Right ventricle myocardium inferior (tissue), 1 donor: ENCODE measurements around the gene DNAAF1. TPM values are rescaled to one million over a fixed set of nuclear protein-coding genes. Genes with fewer than 3 reads are reported as not detected.

Experiments
- ATAC-seq: fragments of 200-7000 bp; cut with Tn5 transposase; one replicate; pipeline ENCODE4 v1.9.1; 2020; ENCODE audit warnings: mild to moderate bottlenecking, moderate library complexity
- DNase-seq: peaks from one replicate; pipeline ENCODE4 v3.0.0; 2021; ENCODE audit errors: missing footprints
- intact Hi-C: fragments of 100-400 bp; cut with DNase I; formaldehyde crosslinking; loops from one replicate; pipeline ENCODE4 v1.11.0; 2022
- total RNA-seq: library from RNA; stranded (reverse); fragmentation: NEBNext Ultra II Directional; extraction: Animal tissue kit (Norgen Biotek cat#: 25700); gene quantifications from one replicate; pipeline ENCODE4 v1.2.1, GENCODE V29; 2021
- donor health status: DM: no; HTN: yes; CAD: no; lungs with severe emphysema.

Gene DNAAF1
- total RNA-seq, 1 donor from 2014 or later = not detected

DNA sequence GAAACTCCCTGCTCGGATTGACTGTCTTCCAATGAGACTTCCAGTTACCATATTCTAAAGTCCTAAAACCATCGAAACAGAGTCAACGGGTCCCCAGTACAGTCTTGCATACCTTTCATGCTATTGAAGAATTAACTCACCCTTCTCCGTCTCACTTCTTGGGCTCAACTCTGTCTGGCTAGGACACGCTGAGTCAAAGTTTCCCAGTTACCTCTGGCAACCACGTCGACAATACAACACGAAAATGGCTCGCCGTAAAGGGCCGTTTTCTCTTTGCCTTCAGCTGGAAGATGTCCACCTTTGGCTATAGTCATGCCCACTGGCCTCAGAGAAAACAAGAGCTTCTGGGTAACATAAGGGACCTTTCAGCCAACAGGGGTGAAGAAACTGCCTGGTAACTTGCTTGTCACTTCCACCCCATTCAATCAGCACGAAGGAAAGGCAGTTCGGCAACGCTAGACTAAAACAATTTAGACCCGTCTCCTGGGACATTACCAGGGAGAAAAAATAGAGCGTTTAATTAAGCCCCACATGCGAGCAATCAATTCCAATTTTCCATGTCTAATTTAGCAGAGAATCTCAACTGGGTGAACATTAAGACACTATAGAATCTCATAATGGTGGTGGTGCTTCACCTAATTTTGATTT lies 73.2 kb downstream of the DNAAF1 start:
- no peak for DNase-seq
- intact Hi-C loops = no loop called here
- ATAC-seq = no peak

DNA sequence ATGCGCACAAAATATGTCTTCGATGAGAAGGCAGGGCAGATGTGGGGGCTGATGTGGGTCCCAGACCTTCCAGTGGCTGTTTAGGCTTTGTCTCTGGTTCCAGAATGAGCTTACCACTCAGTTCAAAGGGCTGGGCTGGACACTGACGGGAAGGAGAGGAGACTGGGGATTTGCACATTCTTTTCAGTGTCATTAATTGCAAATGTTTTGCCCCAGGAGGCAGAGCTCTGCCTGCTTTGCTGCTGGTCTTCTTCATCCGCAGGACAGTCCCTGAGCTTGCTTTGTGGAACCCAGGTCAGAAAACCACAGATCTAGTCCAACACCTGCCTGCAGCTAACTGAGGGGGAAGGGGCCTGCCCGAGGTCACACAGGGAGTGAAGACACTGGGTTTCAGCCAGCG lies 73.8 kb downstream of the DNAAF1 start:
- ATAC-seq (no peak), DNase-seq (no peak)

DNA sequence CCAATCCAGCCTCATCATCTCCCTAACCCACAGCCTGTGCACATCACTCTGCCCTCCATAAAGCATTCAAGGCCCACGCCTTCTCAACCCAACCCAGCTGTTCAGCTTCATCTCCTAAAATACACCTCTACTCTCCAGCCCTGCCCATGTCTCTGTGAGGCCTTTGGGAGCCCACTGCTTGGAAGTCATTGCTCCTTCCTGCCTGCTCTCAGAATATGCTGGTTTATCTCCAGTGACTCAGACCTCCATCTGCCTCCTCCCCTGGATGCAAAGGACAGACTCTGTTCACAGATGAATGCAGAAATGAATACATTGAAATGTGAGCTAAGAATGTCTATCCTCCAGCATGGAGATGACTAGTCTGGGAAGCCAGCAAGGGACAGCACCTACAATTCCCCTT lies 75.7 kb downstream of the DNAAF1 start:
- DNase-seq (no peak), ATAC-seq (no peak)
- intact Hi-C loops = no loop called here

More for the DNA sequence above, 73.8 kb downstream of the DNAAF1 start:
- intact Hi-C loops = no loop called here

DNA sequence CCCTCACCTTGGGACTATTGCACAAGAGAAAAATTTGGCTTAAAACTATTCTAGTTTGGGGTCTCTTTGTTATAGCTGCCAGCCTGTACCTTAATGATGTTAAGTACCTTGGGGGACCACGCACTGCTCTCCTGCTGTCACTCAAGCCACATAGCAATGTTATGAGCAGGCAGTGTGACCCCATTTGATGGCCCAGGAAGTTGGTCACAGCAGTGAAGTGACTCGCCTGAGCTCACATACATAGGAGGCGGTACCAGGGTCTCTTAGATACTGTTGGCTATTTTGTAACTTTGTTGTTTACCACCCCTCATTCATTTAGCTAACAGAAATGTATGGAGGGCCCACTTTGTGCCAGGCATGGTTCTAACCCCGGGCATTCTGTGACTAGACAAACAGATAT lies 78.3 kb downstream of the DNAAF1 start:
- no peak for ATAC-seq
- DNase-seq = no peak
- intact Hi-C loops = no loop called here

DNA sequence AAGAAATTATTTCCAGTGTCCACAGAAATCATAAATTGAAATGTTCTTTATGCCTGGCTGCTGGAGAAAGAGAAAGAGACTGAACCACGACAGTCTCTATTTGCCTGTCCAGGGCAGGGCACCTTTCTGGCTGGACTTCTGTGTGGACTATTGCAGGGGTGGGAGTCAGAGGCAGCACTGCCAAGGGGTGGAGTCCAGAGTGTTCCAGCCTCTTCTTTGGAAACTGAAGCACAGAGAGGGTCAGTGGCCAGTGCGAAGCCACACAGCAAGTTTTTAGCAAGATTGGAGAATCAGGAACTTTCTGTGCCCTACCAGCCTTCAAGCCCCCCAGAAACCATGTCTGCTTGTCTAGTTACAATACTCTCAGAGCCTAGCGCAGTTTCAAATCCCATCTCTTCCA lies 79.4 kb downstream of the DNAAF1 start:
- intact Hi-C loops = no loop called here
- no peak for ATAC-seq
- DNase-seq = no peak

DNA sequence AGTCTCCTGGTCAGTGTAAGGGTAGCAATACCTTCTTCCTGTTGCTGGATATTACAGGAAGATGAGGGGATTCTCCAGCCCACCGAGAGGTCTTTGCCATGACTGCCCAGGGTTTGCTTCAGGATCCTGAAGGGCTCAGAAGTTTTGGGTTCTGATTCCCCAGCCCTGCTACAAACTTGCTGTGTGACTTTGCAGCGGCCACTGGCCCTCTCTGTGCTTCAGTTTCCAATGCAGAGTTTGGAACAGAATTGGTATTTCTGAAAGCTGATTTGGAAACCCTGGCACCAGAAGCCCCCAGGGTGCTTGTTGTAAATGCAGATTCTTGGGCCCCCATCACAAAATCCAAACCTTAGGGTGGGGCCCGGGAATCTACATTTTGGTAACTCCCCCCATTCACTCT lies 80.0 kb downstream of the DNAAF1 start:
- DNase-seq (no peak), ATAC-seq (no peak)
- intact Hi-C loops = no loop called here

DNA sequence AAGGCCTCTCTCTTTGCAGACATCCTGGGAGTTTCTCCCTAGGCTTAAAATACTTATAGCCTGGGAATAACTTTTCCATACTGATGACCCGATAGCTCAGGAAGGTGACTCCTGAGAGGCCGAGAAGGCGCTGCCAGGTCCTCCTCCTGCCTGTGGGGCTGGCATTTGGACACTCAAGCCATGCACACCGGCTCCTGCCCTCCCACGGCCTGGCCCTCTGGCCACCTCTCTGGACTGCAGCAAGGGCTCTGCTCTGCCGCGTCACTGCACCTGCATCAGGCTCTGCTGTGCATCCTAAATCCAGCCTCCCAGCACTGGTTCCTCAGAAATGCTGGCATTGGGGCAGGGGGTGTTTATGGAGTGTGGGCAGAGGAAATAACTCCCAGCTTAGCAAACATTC lies 80.5 kb downstream of the DNAAF1 start:
- no peak for DNase-seq
- ATAC-seq = no peak
- intact Hi-C loops = no loop called here

DNA sequence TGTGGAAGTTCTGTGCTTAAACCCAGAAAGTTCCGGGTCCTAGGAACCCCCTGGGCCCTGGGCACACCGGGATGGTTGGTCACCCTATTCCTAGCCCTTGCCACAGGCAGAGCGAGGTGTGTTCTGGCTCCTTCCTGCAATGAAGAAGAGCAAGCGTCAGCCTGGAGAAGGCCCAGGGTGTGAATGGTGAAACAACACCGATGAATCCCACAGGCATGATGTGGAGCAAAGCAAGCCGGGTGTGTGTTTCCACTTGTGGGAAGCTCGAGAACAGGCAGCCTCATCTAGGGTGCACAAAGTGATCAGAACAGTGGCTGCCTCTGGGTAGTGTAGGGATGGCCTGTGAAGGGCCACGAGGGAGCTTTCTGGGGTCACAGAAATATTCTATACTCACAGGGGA lies 80.9 kb downstream of the DNAAF1 start:
- ATAC-seq = no peak

More for the DNA sequence above, 80.9 kb downstream of the DNAAF1 start:
- intact Hi-C loops = no loop called here
- no peak for DNase-seq

Other genes starting within 250 kb of the DNAAF1 start
- gene MLYCD, start 246.2 kb upstream of the DNAAF1 start, total RNA-seq = 48.2 TPM
- gene OSGIN1, start 192.1 kb upstream of the DNAAF1 start, total RNA-seq = 8.2 TPM
- 1.8 TPM for gene NECAB2, start 177.1 kb upstream of the DNAAF1 start, total RNA-seq
- gene SLC38A8, start 102.5 kb upstream of the DNAAF1 start, total RNA-seq = 3.1 TPM
- 70.2 TPM for gene MBTPS1, start 28.4 kb upstream of the DNAAF1 start, total RNA-seq
- gene HSDL1, start 131 bp upstream of the DNAAF1 start, total RNA-seq = 24.1 TPM
- gene TAF1C, start 41.7 kb downstream of the DNAAF1 start, total RNA-seq = 26.5 TPM
- not detected for gene ADAD2, start 45.8 kb downstream of the DNAAF1 start, total RNA-seq
- gene KCNG4, start 94.7 kb downstream of the DNAAF1 start, total RNA-seq = not detected
- gene WFDC1, start 149.6 kb downstream of the DNAAF1 start, total RNA-seq = 1.5 TPM
- gene ATP2C2, start 223.2 kb downstream of the DNAAF1 start, total RNA-seq = not detected